Lower lobe of right lung (tissue), 2 donors: ENCODE results near the gene STAG3. TPM values are rescaled to one million over a fixed set of nuclear protein-coding genes. Genes with fewer than 3 reads are reported as not detected.

Experiments used
- ATAC-seq, 2 donors: fragments of 200-7000 bp; cut with Tn5 transposase; one replicate each; pipeline ENCODE4 v1.9.1; 2020 to 2022; ENCODE audit warnings: mild to moderate bottlenecking in 2 of 2, moderate library complexity in 2 of 2
- DNase-seq: peaks from one replicate; pipeline ENCODE4 v3.0.0-alpha.2; 2020
- H3K27ac ChIP-seq: fragments of 200-600 bp; one replicate; pipeline ENCODE4 v1.8.0; 2022
- H3K27me3 ChIP-seq: fragments of 200-600 bp; one replicate; pipeline ENCODE4 v1.8.0; 2022; ENCODE audit warnings: low read depth
- H3K36me3 ChIP-seq: fragments of 200-600 bp; one replicate; pipeline ENCODE4 v1.8.0; 2022; ENCODE audit warnings: mild to moderate bottlenecking
- H3K4me1 ChIP-seq: fragments of 200-600 bp; one replicate; pipeline ENCODE4 v1.8.0; 2022
- H3K4me3 ChIP-seq: fragments of 200-600 bp; one replicate; pipeline ENCODE4 v1.8.0; 2022; ENCODE audit warnings: mild to moderate bottlenecking
- H3K9me3 ChIP-seq: fragments of 200-600 bp; one replicate; pipeline ENCODE4 v1.8.0; 2022
- intact Hi-C: fragments of 100-400 bp; cut with DNase I; formaldehyde crosslinking; loops from one replicate; pipeline ENCODE4 v1.11.0; 2022
- total RNA-seq: library from RNA; stranded (reverse); fragmentation: NEBNext Ultra II Directional; extraction: Animal tissue kit (Norgen Biotek cat#: 25700); gene quantifications from one replicate; pipeline ENCODE4 v1.2.1, GENCODE V29; 2021
- TF ChIP-seq, protein P1 (sequence below): fragments of 200-600 bp; IDR thresholded peaks from one replicate; pipeline ENCODE4 v1.8.0; 2022; ENCODE audit warnings: antibody characterized with exemption, mild to moderate bottlenecking
- donor health status: DM: no; HTN: yes; CAD: no; lungs with severe emphysema.

Gene STAG3
- total RNA-seq, 1 donor from 2014 or later, result 4.1 TPM

DNA sequence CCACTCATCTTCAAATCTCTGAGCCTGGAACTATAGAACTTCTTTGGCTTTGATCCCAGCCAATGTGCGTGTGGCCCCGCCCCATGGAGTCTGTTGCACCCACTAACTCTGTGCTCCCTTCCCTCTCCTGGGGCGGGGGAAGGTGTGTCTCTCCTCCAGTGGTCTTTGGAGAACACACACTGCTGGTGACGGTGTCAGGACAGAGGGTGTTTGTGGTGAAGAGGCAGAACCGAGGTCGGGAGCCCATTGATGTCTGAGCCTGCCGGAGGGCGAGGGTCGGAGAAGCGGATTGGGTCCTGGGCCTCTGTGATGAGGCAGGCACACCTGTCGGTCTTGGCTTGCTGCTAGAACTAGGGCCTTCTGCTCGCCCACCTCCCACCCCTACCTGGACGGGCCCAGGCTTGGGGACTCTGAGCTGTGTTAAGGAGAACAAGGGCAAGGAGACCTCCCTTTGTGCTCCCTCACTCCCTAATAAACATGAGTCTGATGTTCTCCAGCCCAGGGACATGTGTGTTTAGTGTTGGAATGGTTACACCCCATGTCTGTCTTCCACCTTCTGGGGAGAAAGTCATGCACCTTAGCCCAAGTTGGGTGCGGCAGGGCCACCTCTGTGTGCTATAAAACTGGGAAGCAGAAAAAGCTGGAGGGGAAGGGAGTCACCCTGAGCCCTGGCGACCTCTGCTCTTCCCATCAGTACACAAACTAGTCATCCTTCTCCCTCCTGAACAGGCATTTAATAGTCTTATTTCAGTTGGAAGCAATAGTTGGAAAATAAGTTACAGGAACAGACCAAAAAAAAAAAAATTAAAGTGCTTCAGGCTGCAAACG, 23.8 kb upstream of the STAG3 start:
- Histone ChIP-seq H3K36me3 (peaks cover 45% of the 10 kb centered on the region), H3K4me3 (no peak overlapping the region), H3K4me1 (peaks cover 65% of the 10 kb centered on the region), H3K27ac (no peak overlapping the region), H3K9me3 (no peaks in the 10 kb centered on the region), H3K27me3 (no peaks in the 10 kb centered on the region)
- DNase-seq (no peak), ATAC-seq (no peak)
- intact Hi-C loops, result no loop called here
- TF ChIP-seq, protein P1, sequence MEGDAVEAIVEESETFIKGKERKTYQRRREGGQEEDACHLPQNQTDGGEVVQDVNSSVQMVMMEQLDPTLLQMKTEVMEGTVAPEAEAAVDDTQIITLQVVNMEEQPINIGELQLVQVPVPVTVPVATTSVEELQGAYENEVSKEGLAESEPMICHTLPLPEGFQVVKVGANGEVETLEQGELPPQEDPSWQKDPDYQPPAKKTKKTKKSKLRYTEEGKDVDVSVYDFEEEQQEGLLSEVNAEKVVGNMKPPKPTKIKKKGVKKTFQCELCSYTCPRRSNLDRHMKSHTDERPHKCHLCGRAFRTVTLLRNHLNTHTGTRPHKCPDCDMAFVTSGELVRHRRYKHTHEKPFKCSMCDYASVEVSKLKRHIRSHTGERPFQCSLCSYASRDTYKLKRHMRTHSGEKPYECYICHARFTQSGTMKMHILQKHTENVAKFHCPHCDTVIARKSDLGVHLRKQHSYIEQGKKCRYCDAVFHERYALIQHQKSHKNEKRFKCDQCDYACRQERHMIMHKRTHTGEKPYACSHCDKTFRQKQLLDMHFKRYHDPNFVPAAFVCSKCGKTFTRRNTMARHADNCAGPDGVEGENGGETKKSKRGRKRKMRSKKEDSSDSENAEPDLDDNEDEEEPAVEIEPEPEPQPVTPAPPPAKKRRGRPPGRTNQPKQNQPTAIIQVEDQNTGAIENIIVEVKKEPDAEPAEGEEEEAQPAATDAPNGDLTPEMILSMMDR, result no peak

DNA sequence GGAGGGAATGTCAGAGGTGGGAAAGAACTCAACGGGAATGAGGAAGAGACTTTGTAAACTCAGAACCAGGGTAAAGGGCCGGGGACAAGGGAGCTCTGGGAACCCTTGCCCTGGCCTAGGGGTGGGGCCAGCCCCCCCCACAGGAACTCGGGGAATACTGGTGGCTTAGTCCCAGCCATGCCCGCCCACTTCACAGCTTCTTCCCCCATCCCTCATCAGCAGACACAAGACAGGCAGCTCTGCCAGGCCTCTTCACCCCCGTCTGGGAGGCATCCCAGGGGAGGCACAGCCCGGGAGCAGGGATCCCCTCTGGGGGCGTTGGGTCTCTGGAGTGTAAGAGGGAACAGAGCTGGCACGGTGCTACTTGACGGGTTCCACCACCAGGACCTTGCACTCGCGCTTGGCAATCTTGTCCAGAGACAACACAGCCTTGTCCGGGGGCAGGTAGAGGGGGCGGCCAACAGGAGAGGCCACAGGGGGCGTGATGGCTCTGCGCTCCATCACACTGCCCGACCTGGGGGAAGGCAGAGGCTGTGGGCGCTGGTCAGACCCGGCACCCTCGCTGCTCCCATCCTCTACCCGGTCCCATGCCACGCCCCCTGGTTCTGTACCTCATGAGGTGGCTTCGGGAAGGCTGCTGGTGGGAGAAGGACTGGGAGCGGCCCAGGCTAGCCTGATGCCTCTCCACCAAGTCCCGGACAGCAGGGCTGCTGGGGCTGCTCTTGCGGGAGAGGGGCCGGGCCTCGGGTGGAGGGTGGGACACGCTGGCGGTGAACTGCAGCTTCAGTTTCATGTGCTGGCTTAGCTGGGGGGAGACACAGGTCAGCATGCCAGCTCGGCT, 22.8 kb upstream of the STAG3 start:
- TF ChIP-seq, protein P1, result no peak
- H3K27ac ChIP-seq, result no peak overlapping the region
- no peaks in the 10 kb centered on the region for H3K27me3 ChIP-seq
- DNase-seq, result no peak
- H3K36me3 ChIP-seq, result peaks cover 45% of the 10 kb centered on the region
- no peaks in the 10 kb centered on the region for H3K9me3 ChIP-seq
- ATAC-seq, result no peak
- intact Hi-C loops, result no loop called here
- H3K4me1 ChIP-seq, result peaks cover 62% of the 10 kb centered on the region
- no peak overlapping the region for H3K4me3 ChIP-seq

DNA sequence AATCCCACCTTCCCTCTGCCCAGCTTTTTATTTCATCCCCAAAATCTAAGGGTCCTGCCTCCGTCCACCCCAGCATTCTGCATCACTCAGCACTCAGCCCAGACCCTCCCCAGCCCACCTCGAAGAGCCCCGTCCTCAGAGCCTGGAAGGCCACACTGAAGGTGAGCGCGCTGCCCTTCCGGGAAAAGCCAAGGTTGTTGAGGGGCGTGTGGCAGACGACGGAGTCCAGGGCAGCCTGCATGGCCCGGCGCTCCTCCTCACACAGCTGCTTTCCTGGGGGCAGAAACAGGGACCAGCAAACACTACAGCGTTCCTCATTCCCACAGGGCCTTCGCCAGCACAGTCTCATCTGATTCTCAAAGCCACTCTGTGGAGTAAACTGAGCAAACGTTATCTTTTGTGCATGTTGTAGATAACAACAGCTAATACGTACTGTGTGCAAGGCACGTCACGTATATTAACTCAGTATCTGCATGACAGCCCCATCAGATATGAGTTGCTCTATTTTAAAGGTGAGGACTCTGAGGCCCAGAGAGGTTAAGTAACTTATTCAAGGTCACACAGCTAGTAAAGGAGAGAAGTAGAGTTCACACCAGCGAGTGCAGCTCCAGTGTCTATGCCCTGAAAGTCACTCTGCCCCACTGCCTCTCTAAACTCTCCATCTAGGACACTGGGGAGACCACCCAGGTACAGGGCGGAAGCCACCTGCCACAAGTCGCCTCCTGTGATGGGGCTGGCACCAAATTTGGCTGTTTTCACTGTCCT, 22.0 kb upstream of the STAG3 start:
- ATAC-seq, result no peak
- H3K4me1 ChIP-seq, result peaks cover 55% of the 10 kb centered on the region
- no peak for DNase-seq

DNA sequence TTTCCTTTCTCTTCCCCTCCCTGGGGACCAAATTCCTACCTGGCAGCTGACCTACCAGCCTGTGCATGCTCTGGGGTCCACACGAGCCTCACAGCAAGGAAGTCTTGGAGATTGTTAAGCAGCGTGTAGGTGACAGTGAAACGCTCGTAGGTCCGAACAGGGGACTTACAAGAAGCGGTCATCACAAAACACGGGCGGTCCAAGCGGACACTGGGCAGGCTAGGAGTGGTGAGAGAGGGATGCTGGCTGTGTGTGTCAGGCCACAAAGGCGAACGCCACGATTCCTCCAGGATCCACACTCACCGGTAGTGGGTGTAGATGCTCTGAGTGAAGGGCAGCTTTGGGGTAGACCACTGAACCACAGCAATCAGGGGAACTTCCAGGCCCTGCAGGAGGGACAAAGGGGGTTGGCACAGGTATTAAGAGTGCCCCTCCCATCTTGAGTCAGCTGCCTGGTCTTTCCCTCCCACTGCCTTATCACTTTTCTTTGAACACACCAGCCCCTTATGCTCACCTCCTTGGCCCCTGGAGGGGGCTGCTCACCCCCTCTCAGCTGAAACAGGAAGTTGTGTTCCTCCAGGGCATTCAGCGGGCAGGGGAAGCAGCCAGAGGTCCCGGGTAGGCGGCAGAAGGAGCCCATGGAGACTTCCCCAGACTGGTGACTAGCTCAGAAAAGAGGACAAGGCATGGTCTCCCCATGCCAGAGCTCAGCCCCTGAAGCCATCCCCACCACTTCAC, 21.2 kb upstream of the STAG3 start:
- intact Hi-C loops, result no loop called here
- TF ChIP-seq, protein P1, result no peak
- Histone ChIP-seq H3K27me3 (no peaks in the 10 kb centered on the region), H3K4me1 (peaks cover 55% of the 10 kb centered on the region), H3K36me3 (peaks cover 45% of the 10 kb centered on the region), H3K9me3 (no peaks in the 10 kb centered on the region), H3K27ac (no peak overlapping the region), H3K4me3 (peak overlapping the region; percentile 90)
- ATAC-seq, result no peak
- no peak for DNase-seq

More for the DNA sequence above, 22.0 kb upstream of the STAG3 start:
- H3K9me3 ChIP-seq, result no peaks in the 10 kb centered on the region
- intact Hi-C loops, result no loop called here
- peaks cover 45% of the 10 kb centered on the region for H3K36me3 ChIP-seq
- no peak overlapping the region for H3K4me3 ChIP-seq
- H3K27me3 ChIP-seq, result no peaks in the 10 kb centered on the region
- TF ChIP-seq, protein P1, result no peak
- H3K27ac ChIP-seq, result no peak overlapping the region

DNA sequence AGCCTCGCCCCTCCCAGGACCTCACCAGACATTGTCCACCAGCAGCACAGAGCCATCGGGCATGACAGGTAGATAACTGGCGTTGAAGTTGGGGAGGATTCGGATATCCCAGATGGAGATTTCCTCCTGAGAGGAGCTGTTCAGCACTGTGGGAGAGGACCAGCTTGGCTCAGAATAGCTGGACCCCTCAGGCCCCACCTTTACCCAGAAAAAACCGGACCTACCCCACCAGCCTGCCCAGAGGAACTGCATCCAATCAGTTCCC, 20.7 kb upstream of the STAG3 start:
- Histone ChIP-seq H3K36me3 (peaks cover 45% of the 10 kb centered on the region), H3K27ac (peak overlapping the region; percentile 84)
- DNase-seq, result no peak

More for the DNA sequence above, 20.7 kb upstream of the STAG3 start:
- intact Hi-C loops, result no loop called here
- peak overlapping the region; percentile 90 for H3K4me3 ChIP-seq
- no peaks in the 10 kb centered on the region for H3K27me3 ChIP-seq
- H3K9me3 ChIP-seq, result no peaks in the 10 kb centered on the region
- TF ChIP-seq, protein P1, result no peak
- H3K4me1 ChIP-seq, result peaks cover 51% of the 10 kb centered on the region
- ATAC-seq, result no peak
